ENCODE data around the gene ZNF628.

Gene ZNF628

GRCh38 chr19:55479045-55479444, 2.6 kb downstream of the ZNF628 start:
- TF ChIP-seq CTCF (IDR thresholded peaks at IDR 0.05), result no peak
- peaks cover 25% of the 10 kb centered on the region for H3K4me1 ChIP-seq
- no peak overlapping the region for H3K4me2 ChIP-seq (ENCODE audit: low read length)
- no peak overlapping the region for H2AFZ ChIP-seq
- H3K36me3 ChIP-seq (ENCODE audit: control insufficient read depth, insufficient read depth, low read length), result no peaks in the 10 kb centered on the region
- no peaks in the 10 kb centered on the region for H3K27me3 ChIP-seq (ENCODE audit: control insufficient read depth, insufficient read depth, low read length)
- H3K27ac ChIP-seq, result no peak overlapping the region
- H3K79me2 ChIP-seq, result peaks cover 18% of the 10 kb centered on the region
- no peak overlapping the region for H3K9ac ChIP-seq
- H3K4me3 ChIP-seq (ENCODE audit: low read depth, low read length), result no peak overlapping the region
- no peaks in the 10 kb centered on the region for H3K9me3 ChIP-seq (ENCODE audit: control insufficient read depth, low read length)

GRCh38 chr19:55479451-55480230, 3.2 kb downstream of the ZNF628 start:
- Histone ChIP-seq H3K9ac (no peak overlapping the region), H3K9me3 (ENCODE audit: control insufficient read depth, low read length) (no peaks in the 10 kb centered on the region), H3K4me3 (ENCODE audit: low read depth, low read length) (no peak overlapping the region), H3K27me3 (ENCODE audit: control insufficient read depth, insufficient read depth, low read length) (no peaks in the 10 kb centered on the region), H3K27ac (no peak overlapping the region), H3K36me3 (ENCODE audit: control insufficient read depth, insufficient read depth, low read length) (no peaks in the 10 kb centered on the region), H3K79me2 (peaks cover 18% of the 10 kb centered on the region), H2AFZ (no peak overlapping the region), H3K4me2 (ENCODE audit: low read length) (no peak overlapping the region), H3K4me1 (peaks cover 31% of the 10 kb centered on the region)
- no peak for TF ChIP-seq CTCF (IDR thresholded peaks at IDR 0.05)

GRCh38 chr19:55481148-55481793, 4.9 kb downstream of the ZNF628 start:
- Histone ChIP-seq H3K79me2 (peaks cover 18% of the 10 kb centered on the region), H3K36me3 (ENCODE audit: control insufficient read depth, insufficient read depth, low read length) (no peaks in the 10 kb centered on the region), H3K27ac (no peak overlapping the region), H3K4me1 (peaks cover 19% of the 10 kb centered on the region), H3K9ac (no peak overlapping the region), H3K9me3 (ENCODE audit: control insufficient read depth, low read length) (no peaks in the 10 kb centered on the region), H3K4me2 (ENCODE audit: low read length) (no peak overlapping the region), H2AFZ (no peak overlapping the region), H3K4me3 (ENCODE audit: low read depth, low read length) (no peak overlapping the region), H3K27me3 (ENCODE audit: control insufficient read depth, insufficient read depth, low read length) (no peaks in the 10 kb centered on the region)
- no peak for TF ChIP-seq CTCF (IDR thresholded peaks at IDR 0.05)

- H3K9me3 ChIP-seq (ENCODE audit: control insufficient read depth, low read length), result no peaks in the 10 kb centered on the region
- H3K79me2 ChIP-seq, result peaks cover 18% of the 10 kb centered on the region
- no peaks in the 10 kb centered on the region for H3K36me3 ChIP-seq (ENCODE audit: control insufficient read depth, insufficient read depth, low read length)
- H3K27ac ChIP-seq, result no peak overlapping the region
- no peak for TF ChIP-seq CTCF (IDR thresholded peaks at IDR 0.05)
- no peaks in the 10 kb centered on the region for H3K27me3 ChIP-seq (ENCODE audit: control insufficient read depth, insufficient read depth, low read length)
- no peak overlapping the region for H3K4me2 ChIP-seq (ENCODE audit: low read length)
- peaks cover 19% of the 10 kb centered on the region for H3K4me1 ChIP-seq
- no peak overlapping the region for H3K9ac ChIP-seq
- no peak overlapping the region for H3K4me3 ChIP-seq (ENCODE audit: low read depth, low read length)
- no peak overlapping the region for H2AFZ ChIP-seq
Measured at GRCh38 chr19:55481794-55482155, 5.4 kb downstream of the ZNF628 start.
